Measurements from ENCODE around the gene CORO2A.

Gene CORO2A

GRCh38 chr9:98192503-98193335 lies at the start of gene CORO2A:
Gene CORO2A, minus strand, starts transcription at chr9:98192637. Its CDS starts 34,977 bp downstream, at chr9:98157660.
- peak; percentile 39 to 65 (median 45) for DNase-seq (ENCODE audit: low read depth in 3 of 3)

- DNase-seq (ENCODE audit: low read depth in 3 of 3), result no peak
Observed at GRCh38 chr9:98241357-98242300, 49.2 kb upstream of the CORO2A start.

GRCh38 chr9:98240475-98240874 lies 48.0 kb upstream of the CORO2A start:
- DNase-seq (ENCODE audit: low read depth in 3 of 3), result no peak

DNA sequence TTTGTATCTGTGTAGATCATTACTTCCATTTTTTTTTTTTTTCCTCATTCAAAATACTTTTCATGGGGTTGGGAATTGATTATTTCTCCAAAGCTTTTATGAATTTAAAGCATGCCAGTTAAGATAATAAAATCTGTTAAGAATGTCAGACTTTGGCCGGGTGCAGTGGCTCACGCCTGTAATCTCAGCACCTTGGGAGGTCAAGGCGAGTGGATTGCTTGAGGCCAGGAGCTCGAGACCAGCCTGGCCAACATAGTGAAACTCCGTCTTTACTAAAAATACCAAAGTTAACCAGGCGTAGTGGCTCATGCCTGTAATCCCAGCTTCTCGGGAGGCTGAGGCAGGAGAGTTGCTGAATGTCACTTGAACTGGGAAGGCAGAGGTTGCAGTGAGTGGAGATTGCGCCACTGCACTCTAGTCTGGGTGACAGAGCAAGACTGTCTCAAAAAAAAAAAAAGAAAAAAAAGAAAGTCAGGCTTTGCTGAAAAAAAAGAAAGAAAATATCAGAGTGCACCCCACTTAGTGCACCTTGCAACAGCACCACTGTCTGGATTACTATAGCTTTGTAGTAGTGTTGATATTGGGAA lies 44.6 kb upstream of the CORO2A start:
- no peak for DNase-seq (ENCODE audit: low read depth in 3 of 3)

- DNase-seq (ENCODE audit: low read depth in 3 of 3), result no peak
Observed at GRCh38 chr9:98235126-98235525, 42.7 kb upstream of the CORO2A start.

DNA sequence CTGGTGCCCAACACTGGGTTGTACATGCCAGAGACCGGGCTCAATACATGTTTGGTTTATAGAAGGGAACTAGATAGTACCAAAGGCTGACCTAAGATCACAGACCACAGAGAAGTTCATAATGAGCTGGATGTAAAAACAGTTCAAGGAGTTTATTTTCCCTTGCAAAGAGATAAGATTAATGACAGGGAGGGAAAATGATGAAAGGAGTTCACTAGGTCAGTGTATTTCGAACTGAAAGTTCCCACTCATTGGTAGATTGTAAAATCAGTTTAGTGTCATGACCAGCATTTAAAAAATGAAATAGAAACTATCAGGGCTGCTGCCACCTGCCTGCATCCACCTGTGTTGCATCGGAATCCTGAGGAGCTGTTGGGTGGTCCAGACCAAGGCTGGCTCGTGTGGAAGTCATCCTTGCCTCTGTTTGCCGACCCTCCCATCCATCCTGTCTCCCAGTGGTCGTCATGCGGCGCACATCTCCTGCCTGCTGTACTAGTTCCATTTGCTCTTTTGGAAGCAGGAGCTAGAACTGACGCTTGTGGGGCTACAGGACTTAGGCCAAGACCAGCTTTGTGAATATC lies 41.9 kb upstream of the CORO2A start:
- no peak for DNase-seq (ENCODE audit: low read depth in 3 of 3)

GRCh38 chr9:98232926-98233325 lies 40.5 kb upstream of the CORO2A start:
- no peak for DNase-seq (ENCODE audit: low read depth in 3 of 3)

DNA sequence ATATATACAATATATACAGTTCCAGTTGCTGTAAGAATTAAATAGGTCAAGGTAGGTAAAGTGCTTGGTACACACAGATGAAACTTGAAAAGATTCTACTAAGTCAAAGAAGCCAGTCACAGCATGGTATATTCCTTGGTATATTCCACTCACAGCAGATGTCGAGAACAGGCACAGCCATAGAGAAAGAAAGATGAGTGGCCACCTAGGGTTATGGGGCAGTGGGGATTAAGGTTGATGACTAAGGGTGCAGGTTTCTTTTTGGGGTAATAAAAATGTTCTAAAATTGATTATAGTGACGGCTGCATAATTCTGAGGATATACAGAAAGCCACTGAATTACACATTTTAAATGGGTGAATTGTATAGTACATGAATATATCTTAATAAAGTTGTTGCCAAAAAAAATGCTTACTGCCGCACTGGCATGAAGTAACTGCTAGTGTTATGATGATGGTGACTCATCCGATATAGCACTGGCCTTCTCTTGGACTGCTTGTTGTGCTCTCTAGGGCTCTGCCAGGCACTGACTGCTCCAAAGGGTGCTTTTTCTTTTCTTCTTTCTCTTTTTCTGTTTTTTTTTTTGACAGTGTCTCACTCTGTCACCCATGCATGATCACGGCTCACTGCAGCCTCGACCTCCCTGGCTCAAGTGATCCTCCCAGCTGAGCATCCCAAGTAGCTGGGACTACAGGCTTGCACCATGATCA lies 39.5 kb upstream of the CORO2A start:
- no peak for DNase-seq (ENCODE audit: low read depth in 3 of 3)

DNA sequence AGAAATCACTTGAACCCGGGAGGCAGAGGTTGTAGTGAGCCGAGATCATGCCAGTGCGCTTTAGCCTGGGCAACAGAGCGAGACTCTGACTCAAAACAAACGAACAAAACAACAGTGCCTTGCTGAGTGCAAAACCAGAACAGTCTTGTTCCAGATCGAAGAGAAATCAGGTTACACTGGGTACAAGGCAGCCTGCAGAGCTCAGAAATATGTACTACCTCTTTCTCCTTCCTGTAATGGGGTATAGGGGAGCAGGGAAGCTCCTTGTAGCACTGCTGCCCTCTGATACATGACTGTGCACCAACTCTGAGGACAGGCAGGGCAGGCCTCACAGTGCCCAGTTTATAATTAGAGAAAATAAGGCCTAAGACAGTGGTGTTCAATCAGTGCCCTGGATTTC lies 38.4 kb upstream of the CORO2A start:
- no peak for DNase-seq (ENCODE audit: low read depth in 3 of 3)

DNA sequence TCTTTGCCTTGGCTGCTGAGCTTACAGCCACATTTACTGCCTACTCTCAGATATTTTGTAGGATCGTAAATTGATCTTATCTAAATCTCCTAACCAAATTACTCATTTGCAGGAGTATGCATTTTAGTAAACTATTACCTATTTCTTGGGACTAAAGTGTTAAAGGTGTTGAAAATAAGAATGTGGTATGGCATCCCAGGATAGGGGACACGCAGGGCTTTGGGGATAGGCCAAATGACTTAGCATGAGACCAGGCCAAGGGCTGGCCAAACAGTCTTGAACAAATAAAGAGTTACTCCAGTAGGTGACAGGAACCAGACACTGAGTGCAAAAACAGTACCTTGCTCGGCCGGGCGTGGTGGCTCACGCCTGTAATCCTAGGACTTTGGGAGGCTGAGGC lies 37.9 kb upstream of the CORO2A start:
- DNase-seq (ENCODE audit: low read depth in 3 of 3), result no peak

DNA sequence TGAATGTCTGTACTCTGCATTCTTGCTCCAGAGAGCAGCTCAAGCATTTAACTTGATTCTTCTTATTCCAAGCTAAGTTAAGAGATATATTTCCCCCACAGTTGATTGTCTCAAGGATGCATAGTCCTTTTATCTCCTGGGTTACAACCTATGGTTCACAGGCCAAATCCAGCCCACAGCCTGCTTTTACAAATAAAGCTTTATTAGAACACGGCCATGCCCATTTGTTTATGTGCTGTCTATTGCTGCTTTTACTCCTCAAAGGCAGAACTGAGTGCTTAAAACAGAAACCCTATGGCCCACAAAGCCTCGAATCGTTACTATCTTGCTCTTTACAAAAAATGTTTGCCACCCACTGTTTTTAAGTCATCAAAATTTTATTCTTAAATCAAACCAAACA lies 37.2 kb upstream of the CORO2A start:
- no peak for DNase-seq (ENCODE audit: low read depth in 3 of 3)

DNA sequence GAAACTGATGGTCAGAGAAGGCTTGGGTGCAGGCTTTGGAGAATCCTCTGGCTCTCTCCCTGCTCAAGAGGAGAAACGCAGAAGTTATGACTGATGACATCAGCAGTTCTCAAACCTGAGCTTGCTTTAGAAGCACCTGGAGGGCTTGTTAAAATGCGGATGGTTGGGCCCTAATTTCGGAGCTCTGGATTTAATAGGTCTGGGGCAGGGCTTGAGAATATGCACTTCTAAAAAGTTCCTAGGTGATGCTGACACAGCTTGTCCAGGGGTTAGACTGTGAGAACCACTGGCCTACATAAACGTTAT lies 36.6 kb upstream of the CORO2A start:
- DNase-seq (ENCODE audit: low read depth in 3 of 3), result no peak

DNA sequence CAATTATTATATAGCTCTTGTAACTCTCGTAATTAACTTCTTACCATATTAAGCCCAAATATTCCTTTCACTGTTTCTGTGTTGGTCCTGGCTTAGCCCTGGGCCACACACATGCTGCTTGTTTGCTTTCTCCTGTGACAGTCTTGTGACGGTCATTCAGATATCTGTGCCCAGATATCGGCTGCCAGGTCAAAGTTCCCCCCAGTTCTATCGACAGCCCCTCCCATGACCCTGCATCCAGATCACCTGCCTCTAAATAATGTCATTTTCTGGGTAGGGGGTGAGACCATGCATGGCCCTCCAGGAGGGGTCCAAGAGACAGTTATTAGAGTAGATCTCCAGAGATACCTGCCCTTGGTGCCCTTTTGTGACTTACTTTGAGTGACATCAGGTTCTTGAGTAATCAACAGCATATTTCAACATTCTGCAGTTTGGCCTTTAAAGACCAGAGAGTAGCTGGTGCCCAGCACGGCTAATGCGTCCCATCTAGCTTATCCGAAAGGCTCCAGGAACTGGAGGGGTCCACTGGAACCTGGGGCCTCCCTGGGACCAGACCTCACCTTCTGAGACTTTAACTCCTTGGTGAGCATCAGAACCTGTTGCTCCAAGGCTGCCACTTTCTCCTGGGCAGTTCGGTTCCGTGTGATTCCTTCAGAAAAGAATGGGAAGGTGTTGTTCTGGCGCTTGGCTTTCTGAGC lies 36.1 kb upstream of the CORO2A start:
- no peak for DNase-seq (ENCODE audit: low read depth in 3 of 3)

DNA sequence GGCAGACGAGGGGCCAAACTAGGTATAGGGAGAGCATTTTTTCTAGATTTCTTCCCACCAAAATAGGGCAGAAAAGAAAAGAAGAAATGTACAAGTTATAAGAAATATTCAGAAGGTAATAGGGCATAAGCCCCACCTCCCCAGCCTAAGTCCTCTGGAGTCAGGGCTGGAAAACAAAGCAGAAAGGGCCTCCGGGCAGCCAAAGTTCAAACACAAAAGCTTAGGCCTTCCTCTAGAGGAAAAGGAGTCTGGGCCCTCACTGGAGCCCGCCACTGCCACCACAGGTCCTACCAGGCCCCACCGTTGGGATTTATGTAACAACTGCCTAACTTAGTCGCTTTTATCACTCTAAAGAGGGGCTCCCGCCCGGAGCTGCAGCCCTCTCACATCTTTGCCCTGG lies 35.4 kb upstream of the CORO2A start:
- no peak for DNase-seq (ENCODE audit: low read depth in 3 of 3)

- no peak for DNase-seq (ENCODE audit: low read depth in 3 of 3)
Observed at GRCh38 chr9:98226957-98227356, 34.5 kb upstream of the CORO2A start.

GRCh38 chr9:98226516-98226915 lies 34.1 kb upstream of the CORO2A start:
- no peak for DNase-seq (ENCODE audit: low read depth in 3 of 3)

DNA sequence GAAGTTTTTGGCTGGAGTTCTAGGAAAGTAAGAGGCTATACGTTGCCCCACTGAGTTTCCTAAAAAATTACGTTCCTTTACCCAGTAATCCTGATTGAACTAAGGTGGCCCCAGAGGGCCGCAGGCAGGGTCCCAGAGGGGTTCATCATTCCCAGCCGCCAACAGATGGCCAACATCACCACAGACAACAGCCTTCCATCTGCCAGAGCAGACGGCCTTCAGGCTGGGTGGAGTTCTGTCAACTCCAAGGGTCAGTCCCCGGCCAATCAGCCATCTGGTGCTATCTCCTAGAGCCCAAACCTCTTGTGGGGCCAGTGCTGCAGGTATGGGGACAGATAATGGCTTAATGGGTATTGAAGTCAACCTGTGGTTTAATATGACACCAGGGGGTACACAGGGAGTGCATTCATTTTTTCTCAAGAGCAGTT lies 32.6 kb upstream of the CORO2A start:
- DNase-seq (ENCODE audit: low read depth in 3 of 3), result no peak

- no peak for DNase-seq (ENCODE audit: low read depth in 3 of 3)
Observed at GRCh38 chr9:98222885-98223691, 30.7 kb upstream of the CORO2A start.

DNA sequence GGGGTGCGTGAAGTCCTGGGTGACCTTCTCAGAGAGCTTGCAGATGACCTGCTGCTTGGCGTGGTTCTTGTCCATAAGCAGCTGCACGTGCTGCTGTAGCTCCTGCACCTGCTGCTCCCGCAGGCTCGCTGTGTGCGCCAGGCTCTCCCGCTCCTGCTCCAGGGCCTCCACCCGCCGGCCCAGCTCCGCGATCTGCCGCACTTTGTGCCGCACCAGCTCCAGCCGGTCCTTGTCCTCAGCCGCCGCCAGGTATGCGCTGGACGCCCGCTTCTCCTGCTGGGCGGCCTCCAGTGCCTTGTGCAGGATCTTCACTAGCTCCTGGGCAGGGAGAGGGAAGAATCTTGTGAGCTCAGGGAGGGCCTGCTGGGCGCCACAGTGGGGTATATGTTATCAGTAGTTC lies 28.5 kb upstream of the CORO2A start:
- DNase-seq (ENCODE audit: low read depth in 3 of 3), result no peak

- no peak for DNase-seq (ENCODE audit: low read depth in 3 of 3)
Observed at GRCh38 chr9:98219794-98220370, 27.4 kb upstream of the CORO2A start.

All from stimulated activated CD4-positive, alpha-beta T cell treated with anti-CD3 and anti-CD28 coated beads, TNF-alpha, amount 100 ng/mL, for 48 hours (primary cell).